Inflammatory macrophage treated with lipopolysaccharide for 4 hours (primary cell): ENCODE data around the gene MS4A10.
"Not testable (repeated sequence)": the region's sequence is repeated elsewhere in the genome, so short reads cannot be mapped to it uniquely, and the experiment has no call there.

ENCODE experiments used
- DNase-seq: peaks from one replicate; pipeline ENCODE4 v3.0.0-alpha.2; 2020

Gene MS4A10

DNA sequence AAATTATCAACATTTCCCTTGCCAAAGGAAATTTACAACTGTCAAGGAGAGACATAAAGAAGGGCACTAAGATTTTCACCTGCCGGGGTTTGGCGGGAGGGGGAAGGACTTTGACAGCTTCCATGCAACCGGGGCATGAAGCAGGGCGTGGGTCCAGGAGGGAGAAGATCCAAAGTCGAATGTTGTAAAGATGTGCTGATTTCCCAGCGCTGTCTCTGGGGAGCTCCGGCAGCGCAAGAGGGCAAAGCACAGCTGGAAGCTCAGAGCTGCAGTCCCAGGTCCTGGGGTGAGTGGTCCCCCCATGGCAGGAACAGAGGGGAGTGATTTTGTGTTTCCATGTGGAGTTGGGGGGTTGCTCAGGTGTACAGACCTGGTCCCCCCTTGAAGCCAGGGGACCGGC is at the start of gene MS4A10:
Gene MS4A10 (plus strand): TSS at position 198 of the 400 bp plus-strand sequence. CDS start 5,003 bp downstream, outside the sequence.
- no peak for DNase-seq

DNA sequence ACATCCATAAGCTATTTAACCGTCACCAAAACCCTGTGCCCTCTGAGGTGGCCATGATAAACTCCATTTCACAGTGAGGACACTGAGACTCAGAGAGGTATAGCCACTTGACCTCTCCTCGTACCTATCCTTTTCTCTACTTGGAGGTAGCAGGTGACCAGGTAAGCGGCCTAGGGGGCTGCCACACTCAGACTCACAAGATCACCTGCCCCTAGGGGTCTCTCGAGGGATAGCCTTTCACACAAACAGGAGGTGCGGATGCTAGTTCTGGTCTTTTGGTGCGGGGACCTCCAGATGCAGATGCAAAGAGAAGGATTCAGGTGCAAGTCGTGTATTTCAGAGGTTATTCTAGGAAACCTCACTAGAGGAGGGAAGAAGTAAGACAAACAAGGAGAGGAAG is 46.0 kb upstream of the MS4A10 start:
- DNase-seq: no peak

DNA sequence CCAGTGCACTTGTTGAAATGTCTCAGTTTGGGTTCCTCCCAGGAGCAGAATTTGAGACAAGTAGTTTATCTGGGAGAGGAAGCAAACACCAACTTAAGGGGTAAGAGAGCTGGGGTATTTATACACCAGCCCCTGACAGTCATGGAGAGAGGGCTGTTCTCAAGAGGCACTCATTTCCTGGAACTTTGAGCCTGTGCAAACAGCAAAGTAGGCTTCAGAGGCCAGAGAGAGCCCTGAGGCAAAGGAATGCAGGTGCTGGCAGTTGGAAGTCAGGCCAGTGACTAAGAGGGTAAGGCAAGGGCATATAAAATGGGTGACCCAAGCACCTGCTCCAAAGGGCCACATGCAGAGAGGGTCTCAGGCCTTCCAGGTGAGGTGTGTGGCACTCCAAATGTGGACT is 44.6 kb upstream of the MS4A10 start:
- DNase-seq: no peak

DNA sequence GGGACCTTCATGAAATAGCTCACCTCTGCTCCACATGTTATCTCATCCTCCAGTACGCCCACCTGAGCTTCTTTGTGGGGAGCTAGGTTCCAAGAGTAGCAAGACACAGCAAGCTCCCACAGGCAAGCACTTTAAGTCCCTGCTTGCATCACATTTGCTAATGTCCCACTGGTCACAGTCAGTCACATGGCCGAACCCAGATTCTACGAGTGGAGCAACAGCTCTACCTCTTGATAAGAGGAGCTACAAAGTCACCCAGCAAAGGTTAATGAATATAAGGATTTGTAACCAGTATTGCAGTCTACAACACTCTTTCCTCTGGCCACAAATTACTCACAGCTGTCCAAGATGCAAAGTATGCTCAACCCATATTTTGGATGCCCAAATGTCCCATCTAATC is 43.7 kb upstream of the MS4A10 start:
- DNase-seq: no peak

DNA sequence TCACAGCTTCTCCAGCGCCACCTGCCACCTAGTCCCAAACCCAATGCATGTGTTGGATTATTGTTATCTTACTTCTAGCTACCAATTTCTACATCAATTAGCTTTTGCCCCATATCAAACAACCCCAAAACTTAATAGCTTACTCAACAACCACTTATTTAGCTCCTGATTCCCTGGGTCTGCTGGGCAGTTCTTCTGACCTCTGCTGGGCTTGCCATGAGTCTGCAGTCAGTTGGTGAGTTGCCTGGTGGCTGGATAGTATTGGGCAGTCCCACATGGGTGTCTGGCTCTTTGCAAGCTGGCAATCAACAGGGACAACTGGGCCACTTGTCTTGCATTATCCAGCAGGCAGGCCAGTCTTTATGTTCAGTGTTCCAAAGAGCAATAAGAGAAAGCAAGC is 42.1 kb upstream of the MS4A10 start:
- no peak for DNase-seq

DNA sequence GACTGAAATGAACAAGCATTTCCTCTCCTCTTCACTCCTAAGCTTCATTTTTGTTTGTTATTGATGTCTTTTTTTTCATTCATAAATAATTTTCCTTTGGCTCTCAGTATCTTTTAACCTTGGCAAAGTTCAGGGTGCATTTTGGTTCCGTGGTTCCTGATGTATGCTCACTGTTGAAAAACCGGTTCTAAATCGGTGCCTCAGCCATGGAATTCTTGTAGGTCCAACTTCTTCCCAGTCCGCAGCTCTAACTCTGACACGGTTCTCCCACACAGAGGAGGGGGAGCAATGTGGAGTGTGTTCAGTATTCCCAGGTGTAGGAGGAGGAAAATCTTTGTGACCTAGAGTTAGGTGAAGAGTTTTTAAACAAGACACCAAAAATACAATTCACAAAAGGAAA is 41.0 kb upstream of the MS4A10 start:
- DNase-seq: no peak

DNA sequence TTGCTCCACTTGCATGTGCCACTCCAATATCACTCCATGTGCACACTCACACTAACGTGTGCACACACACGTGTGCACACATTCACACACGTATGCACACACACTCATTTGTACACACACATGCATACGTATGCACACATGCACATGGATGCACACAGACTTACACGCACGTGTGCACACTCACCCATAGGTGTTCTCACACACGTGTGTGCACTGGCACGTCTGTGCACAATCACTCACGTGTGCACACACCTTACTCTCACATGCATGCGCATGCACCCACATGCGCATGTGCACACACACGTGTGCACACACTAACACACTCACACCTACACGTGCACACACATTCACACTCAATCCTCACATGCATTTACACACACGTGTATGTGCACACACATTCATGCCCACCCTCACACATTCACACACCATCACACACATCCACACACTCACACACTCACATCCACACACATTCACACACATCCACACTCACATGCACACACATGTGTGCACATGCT is 37.7 kb upstream of the MS4A10 start:
- no peak for DNase-seq

DNA sequence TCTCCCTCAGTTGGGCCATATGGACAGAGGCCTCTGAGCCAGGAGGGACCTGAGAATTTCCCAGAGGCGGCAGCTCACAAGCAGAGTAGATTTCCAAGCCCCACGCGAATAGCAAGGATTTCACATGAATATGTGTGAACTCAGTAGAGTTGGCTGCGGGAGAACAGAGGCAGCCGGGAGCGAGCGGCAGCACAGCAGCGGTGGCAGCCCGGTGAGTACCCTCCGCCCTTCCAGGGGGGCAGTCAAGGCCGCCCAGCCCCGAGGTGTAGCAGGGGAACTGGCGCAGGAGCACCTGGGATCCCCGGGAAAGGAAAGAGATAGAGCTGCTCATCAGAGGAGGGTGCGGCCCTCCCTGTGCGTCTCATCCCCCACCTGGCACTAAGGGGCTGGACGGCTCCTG is 36.9 kb upstream of the MS4A10 start:
- DNase-seq: no peak

DNA sequence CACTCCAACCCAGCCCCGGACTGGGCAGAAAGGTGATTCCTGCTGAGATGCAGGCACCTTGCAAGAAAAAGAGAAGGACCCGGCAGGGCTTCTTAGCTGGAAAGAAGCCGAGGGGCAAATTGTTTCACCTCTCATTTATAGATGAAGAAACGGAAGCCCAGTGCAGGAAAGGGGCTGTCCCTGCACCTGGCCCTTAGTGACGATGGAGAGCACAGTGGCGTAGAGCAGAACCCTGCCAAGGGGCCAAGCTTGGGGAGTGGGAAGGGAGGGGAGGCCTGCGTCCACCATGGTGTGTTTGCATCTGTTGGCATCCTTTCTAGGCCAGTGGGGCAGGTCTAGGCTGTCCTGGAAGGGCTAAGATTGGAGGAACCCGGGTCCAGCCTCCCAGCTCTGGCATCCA is 36.3 kb upstream of the MS4A10 start:
- no peak for DNase-seq

DNA sequence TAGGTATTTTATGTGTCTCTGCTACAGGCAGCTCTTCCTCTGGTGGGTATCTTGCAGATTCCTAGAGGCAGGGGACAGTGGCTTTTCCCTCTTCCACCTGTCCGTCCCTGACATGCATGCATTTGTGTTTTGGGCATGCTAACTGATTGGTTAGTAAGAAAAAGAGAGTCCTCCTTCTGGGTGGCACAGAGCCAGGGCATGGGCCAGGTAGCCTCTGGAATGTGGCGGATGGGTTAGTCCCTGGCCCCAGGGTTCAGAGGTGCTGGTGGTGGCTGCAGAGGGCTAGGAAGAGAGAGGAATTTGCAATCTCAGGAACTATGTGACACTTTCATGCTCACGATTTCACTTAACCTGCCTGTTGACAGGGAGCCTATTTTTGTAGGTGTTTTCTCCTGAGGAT is 34.2 kb upstream of the MS4A10 start:
- no peak for DNase-seq

DNA sequence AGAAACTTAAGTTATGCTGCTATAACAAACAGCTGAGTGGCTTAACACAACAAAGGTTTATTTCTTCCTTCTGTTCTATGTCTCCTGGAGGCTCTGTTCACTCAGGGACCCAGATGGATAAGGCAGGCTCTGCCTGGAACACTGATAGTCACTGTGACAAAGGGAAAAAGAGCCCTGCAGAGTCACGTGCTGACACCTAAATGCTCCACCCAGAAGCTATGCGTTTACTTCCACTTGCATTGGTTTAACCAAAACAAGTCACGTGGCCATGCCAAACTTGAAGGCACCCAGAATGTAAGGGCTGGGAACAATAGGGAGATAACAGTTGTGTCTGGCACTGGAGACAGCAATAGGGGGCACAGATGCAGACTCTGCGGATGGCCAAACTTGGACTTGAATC is 31.8 kb upstream of the MS4A10 start:
- no peak for DNase-seq

DNA sequence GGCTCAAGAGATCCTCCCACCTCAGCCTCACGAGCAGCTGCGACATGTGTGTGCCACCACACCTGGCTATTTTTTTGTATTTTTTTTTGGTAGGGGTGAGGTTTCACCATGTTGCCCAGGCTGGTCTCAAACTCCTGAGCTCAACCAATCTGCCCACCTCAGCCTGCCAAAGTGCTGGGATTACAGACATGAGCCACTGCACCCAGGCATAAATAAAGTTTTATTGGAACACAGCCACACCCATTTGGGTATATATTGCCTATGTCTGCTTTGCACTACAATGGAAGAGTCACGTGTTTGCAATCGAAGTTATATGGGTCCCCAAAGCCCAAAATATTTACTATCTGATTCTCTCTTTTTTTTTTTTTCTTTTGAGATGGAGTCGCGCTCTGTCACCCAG is 30.2 kb upstream of the MS4A10 start:
- DNase-seq: no peak

DNA sequence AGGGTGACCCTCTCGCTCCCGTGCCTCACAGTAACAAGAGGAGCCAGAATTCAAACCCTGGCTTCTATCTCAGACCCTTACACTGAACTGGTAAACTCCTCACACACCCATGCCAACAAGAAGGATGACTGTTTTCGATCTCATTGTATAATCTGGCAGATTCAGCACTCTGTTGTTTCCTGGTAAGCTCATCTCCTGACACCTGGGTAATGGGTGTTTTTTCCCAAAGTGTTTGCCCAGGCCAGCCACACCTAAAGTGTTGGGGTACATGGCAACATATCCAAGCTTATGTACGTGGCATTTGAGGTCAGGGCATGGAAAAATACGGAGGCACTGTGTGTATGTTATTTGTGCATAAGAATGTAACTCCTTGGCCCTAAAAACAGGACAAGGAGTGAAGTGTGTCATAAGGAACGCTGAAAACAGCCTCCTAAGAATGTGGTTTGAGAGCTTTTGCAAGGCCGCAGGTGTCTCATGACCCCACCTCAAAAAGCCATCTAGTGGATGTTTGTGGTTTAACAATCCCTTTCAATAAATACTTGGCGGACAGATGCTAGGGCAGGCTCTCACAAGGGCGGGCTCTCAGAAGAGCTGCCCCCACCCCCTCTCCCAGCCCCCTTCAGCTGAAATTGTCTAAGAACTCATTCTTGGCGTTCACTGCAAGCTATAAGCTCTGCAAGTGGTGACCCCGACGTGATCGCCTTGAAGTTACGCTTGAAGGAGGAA is 28.7 kb upstream of the MS4A10 start, which contains the start of gene MS4A15:
Gene MS4A15 (plus strand): TSS at position 561 of the 726 bp plus-strand sequence. CDS start 6,867 bp downstream, outside the sequence.
- DNase-seq: no peak

DNA sequence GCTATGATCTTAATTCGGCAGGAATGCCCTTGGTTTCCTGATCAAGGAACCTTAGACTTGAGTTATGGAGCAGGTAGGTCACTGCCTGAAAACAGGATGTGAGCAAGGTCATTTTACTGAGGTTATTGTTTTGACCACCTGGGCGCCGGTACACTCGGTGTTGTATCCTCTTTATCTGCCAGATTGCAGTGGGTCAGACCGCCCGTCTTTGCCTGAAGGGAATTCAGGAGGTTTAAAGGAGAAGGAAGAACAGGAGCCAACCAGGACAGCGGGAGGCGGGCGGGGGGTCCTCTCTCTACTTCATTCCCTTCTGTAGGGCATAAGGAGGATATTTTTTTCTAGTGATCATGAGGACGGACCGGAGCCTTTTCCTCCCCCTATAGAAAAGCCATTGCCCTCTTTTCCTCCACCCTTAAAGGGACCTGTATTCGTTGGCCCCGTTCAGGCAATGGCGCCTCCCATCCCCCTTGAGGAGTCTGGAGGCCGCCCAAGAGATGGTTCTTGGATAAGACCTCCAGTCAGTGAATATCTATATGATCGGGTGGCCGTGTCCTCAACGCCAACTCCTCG is 27.8 kb upstream of the MS4A10 start:
- no peak for DNase-seq

DNA sequence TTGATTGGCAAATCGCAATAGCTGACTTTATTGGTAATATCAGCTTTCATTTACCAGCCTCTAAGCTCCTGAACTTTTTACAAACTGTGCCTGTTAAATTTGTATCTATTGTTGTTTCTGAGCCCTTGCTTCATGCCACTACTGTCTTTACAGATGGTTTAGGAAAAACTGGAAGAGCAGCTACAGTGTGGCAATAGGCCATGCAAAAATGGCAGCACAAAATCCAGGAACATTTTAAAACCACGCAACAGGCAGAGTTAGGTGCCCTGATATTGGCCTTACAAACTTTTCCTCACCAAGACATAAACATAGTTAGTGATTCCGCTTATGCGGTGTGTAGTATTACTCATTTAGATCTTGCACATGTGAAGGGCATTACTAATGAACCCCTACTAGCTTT is 26.5 kb upstream of the MS4A10 start:
- not testable (repeated sequence) for DNase-seq

DNA sequence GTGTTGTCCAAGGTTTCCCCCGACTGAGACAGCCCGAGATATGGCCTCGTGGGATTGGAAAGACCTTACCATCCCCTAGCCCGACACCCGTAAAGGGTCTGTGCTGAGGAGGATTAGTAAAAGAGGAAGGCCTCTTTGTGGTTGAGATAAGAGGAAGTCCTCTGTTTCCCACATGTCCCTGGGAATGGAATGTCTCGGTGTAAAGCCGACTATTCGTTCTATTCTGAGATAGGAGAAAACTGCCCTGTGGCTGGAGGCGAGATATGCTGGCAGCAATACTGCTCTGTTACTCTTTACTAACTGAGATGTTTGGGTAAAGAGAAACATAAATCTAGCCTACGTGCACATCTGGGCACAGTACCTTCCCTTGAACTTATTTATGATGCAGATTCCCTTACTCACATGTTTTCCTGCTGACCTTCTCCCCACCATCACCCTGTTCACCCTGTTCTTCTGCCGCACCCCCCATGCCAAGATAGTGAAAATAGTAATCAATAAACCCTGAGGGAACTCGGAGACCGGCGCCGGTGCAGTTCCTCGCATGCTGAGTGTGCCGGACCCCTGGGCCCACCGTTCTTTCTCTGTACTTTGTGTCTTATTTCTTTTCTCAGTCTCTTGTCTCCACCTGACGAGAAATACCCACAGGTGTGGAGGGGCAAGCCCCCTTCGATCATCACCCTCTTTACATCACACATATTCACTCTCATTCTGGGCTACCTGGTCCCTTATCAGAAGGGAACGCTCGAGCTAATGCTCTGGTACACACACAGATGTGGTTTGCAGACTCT is 25.5 kb upstream of the MS4A10 start:
- peak; percentile 39 for DNase-seq

DNA sequence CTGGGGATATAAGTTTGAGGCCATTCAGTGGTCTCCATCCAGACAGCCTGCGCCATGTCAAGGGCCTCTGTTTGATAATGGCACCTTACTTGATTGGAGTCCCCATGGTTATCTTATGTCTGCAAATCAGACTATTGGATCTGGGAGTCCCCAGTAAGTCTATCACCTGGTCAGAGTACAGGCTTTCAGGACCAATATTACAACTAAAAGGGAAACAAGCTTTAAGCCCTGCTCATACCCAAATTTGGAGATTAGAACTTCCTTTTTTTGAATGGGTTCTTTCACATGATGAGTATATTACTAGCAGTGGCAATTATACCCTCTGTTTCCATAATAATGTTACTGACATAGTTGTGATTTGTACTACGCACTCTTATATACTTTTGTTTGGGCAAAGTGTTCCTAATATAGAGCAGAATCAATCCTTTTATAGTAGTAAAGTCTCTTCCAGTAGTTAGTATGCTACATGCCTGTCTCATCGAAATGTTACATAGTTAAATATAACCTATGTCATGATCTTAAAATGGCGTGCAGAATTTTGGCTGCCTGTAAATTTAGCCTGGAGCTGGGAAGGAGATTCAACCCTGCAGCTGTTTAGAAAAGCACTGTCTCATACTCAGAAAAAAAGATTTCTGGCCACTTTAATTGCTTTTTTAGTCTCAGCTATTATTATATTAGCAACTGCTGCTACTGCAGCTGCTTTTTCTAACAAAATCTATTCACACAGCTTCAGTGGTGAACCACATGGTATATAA is 23.5 kb upstream of the MS4A10 start:
- peak; percentile 10 for DNase-seq

DNA sequence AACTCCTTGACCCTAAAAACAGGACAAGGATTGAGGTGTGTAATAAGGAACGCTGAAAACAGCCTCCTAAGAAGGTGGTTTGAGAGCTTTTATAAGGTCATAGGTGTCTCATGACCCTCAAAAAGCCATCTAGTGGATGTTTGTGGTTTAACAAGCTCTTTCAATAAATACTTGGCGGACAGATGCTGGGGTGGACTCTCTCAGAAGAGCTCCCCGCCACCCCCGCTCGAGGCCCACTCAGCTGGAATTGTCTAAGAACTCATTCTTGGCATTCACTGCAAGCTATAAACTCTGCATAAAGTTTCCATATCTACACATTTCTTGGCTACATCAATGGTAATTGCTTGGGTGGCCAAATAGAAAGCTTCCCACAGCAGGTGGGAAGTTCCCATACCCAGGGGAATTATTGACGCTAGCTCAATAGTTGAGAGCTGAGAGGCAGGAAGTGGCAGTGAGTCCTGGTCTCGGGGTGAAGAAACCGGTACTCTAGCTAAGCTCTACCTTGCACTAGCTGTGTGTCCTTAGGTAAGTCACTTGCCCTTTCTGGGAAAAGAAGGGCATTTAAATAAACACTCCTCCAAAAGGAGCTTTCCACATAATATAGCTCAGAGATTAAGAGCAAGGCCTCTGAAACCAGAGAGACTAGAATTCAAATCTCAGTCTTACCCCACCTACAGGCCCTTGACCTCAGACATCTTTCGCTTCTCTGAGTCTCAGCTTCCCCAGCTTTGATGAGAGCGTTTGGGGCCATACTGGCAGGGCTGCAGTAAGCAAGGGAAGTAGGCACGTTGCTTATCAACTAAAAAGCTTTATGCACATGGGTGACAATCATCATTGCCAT is 22.1 kb upstream of the MS4A10 start:
- DNase-seq: no peak

DNA sequence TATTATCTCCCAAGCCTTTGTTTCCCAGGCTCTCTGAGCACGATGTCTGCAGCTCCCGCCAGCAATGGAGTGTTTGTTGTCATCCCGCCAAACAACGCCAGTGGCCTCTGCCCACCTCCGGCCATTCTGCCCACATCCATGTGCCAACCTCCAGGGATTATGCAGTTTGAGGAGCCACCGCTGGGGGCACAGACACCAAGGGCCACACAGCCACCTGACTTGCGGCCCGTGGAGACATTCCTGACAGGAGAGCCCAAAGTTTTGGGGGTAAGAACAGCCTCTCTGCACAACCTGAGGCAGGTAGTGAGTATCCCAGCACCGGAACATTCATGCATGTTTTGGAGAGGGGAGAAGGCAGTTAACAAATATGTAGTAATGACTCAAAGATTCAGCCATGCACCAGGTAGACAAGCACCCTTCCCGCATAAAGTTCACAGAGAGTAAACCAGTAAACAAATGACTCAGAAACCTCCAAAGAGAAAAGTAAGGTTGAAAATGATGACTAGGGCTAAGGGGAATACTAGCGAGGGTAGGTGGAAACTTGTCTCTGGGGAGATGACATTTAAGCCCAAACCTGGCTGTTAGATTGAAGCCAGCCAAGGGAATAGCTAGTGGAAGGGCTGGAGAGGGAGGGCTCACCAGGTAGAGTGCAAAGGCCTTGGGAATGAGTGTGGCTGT is 21.3 kb upstream of the MS4A10 start:
- no peak for DNase-seq

DNA sequence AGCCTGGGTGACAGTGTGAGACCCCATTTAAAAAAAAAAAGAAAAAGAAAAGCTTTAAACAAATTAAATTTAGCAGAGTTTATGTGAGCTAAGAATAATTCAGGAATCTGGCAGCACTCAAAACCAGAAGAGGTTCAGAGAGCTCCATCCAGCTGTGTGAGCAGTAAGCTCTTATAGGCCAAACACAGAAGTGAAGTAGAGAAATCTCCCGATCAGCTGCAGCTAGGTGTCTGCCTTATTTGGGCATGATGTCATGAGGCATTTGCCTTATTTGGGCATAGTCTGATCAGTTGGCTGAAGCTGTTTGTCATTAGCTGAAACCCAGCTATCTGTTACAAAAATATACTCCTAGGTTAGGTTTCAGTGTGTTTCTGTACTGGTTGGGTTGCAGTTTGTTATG is 20.3 kb upstream of the MS4A10 start:
- DNase-seq: no peak

DNA sequence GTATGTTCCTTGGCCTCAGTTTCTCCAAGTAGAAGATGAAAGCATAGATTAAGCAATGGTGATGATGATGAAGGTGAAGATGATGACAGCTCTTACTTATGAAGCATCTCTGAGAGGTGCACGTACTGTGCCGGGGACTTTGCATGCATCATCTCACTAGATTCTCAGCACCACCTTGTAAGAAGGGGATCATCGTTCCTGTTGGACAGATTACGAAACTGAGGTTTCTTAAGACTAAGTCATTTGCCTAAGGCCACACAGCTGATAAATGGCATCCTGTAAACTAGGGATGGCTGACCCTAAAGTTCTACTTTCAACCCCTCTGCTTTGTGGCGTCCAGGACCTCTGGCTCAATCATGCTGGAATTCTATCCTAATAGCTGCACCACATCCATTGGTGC is 19.8 kb upstream of the MS4A10 start:
- DNase-seq: no peak

DNA sequence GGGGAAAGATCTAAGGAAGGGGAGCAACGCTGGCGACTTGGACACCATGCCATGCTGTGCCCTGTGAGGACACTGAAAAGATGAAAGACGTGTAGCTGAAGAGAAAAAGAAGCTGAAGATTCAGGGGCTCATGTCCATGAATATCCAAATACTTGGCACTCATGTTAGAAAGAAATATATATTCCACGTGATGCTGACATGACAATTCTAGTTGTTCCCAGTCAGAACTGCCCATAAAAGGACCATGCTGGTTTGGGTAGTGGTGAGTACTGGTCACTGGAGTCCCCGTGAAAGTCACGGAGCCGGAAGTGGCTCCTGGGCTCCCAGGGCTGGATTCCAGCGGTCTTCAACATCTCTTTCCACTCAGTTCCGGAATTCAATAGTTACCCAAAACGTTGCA is 18.6 kb upstream of the MS4A10 start:
- DNase-seq: no peak
